ENCODE measurements around the gene CMTR2. TPM values are rescaled to one million over a fixed set of nuclear protein-coding genes. Genes with fewer than 3 reads are reported as not detected.
A peak's percentile ranks its signal among the peaks of the same experiment; 100 is the strongest.
"Not testable (repeated sequence)": the region's sequence is repeated elsewhere in the genome, so short reads cannot be mapped to it uniquely, and the experiment has no call there.

Gene CMTR2
- 13.7 TPM for polyA plus RNA-seq (2012; ENCODE audit: insufficient read depth, insufficient read length)

GRCh38 chr16:71288890-71289731, at the start of gene CMTR2:
CMTR2 (minus strand) TSS chr16:71289402; CDS start chr16:71285920, 3,482 bp downstream.
- peak within 1 kb of the TSS; percentile 84 for H3K4me3 ChIP-seq (ENCODE audit: low read length)

GRCh38 chr16:71338632-71339031, 49.4 kb upstream of the CMTR2 start:
- DNase-seq (ENCODE audit: low read depth, low spot score), result no peak
- H3K4me3 ChIP-seq (ENCODE audit: low read length), result no peak overlapping the region

More at GRCh38 chr16:71288890-71289731, at the start of gene CMTR2:
- DNase-seq (ENCODE audit: low read depth, low spot score), result peak; percentile 95

- H3K4me3 ChIP-seq (ENCODE audit: low read length), result no peak overlapping the region
- no peak for DNase-seq (ENCODE audit: low read depth, low spot score)
Measured at GRCh38 chr16:71338193-71338592, 49.0 kb upstream of the CMTR2 start.

GRCh38 chr16:71337631-71338030, 48.4 kb upstream of the CMTR2 start:
- DNase-seq (ENCODE audit: low read depth, low spot score), result no peak
- H3K4me3 ChIP-seq (ENCODE audit: low read length), result no peak overlapping the region

GRCh38 chr16:71328151-71328550, 38.9 kb upstream of the CMTR2 start:
- DNase-seq (ENCODE audit: low read depth, low spot score), result no peak

GRCh38 chr16:71327720-71328119, 38.5 kb upstream of the CMTR2 start:
- no peak overlapping the region for H3K4me3 ChIP-seq (ENCODE audit: low read length)
- DNase-seq (ENCODE audit: low read depth, low spot score), result no peak

More at GRCh38 chr16:71328151-71328550, 38.9 kb upstream of the CMTR2 start:
- no peak overlapping the region for H3K4me3 ChIP-seq (ENCODE audit: low read length)

- H3K4me3 ChIP-seq (ENCODE audit: low read length), result no peak overlapping the region
- DNase-seq (ENCODE audit: low read depth, low spot score), result no peak
Measured at GRCh38 chr16:71319999-71320398, 30.8 kb upstream of the CMTR2 start.

GRCh38 chr16:71315269-71315668, 26.1 kb upstream of the CMTR2 start:
- no peak for DNase-seq (ENCODE audit: low read depth, low spot score)
- no peak overlapping the region for H3K4me3 ChIP-seq (ENCODE audit: low read length)

- DNase-seq (ENCODE audit: low read depth, low spot score); H3K4me3 ChIP-seq (ENCODE audit: low read length): not testable (repeated sequence)
Measured at GRCh38 chr16:71313591-71313990, 24.4 kb upstream of the CMTR2 start.

- H3K4me3 ChIP-seq (ENCODE audit: low read length), result no peak overlapping the region
- peak; percentile 17 for DNase-seq (ENCODE audit: low read depth, low spot score)
Measured at GRCh38 chr16:71311553-71312158, 22.5 kb upstream of the CMTR2 start.

- no peak overlapping the region for H3K4me3 ChIP-seq (ENCODE audit: low read length)
- no peak for DNase-seq (ENCODE audit: low read depth, low spot score)
Measured at GRCh38 chr16:71303938-71304337, 14.7 kb upstream of the CMTR2 start.

GRCh38 chr16:71297341-71297634, 8.1 kb upstream of the CMTR2 start:
- DNase-seq (ENCODE audit: low read depth, low spot score), result no peak
- no peak overlapping the region for H3K4me3 ChIP-seq (ENCODE audit: low read length)

- no peak for DNase-seq (ENCODE audit: low read depth, low spot score)
- H3K4me3 ChIP-seq (ENCODE audit: low read length), result no peak overlapping the region
Measured at GRCh38 chr16:71296584-71297340, 7.6 kb upstream of the CMTR2 start.

GRCh38 chr16:71295950-71296349, 6.7 kb upstream of the CMTR2 start:
- H3K4me3 ChIP-seq (ENCODE audit: low read length), result no peak overlapping the region
- no peak for DNase-seq (ENCODE audit: low read depth, low spot score)

GRCh38 chr16:71293919-71294318, 4.7 kb upstream of the CMTR2 start:
- H3K4me3 ChIP-seq (ENCODE audit: low read length), result no peak overlapping the region
- no peak for DNase-seq (ENCODE audit: low read depth, low spot score)

GRCh38 chr16:71292095-71292494, 2.9 kb upstream of the CMTR2 start:
- H3K4me3 ChIP-seq (ENCODE audit: low read length); DNase-seq (ENCODE audit: low read depth, low spot score): not testable (repeated sequence)

GRCh38 chr16:71289732-71290062, 495 bp upstream of the CMTR2 start:
- DNase-seq (ENCODE audit: low read depth, low spot score), result no peak
- H3K4me3 ChIP-seq (ENCODE audit: low read length), result peak overlapping the region; percentile 84

- peak overlapping the region; percentile 84 for H3K4me3 ChIP-seq (ENCODE audit: low read length)
- no peak for DNase-seq (ENCODE audit: low read depth, low spot score)
Measured at GRCh38 chr16:71288570-71288889, 672 bp downstream of the CMTR2 start.

- H3K4me3 ChIP-seq (ENCODE audit: low read length), result peak overlapping the region; percentile 84
- DNase-seq (ENCODE audit: low read depth, low spot score), result no peak
Measured at GRCh38 chr16:71287911-71288310, 1.3 kb downstream of the CMTR2 start.

- no peak for DNase-seq (ENCODE audit: low read depth, low spot score)
- H3K4me3 ChIP-seq (ENCODE audit: low read length), result no peak overlapping the region
Measured at GRCh38 chr16:71287454-71287853, 1.7 kb downstream of the CMTR2 start.

All from Jurkat, Clone E6-1 (cell line).